GM18909 (cell line): ENCODE results near the gene KRTAP10-12.
"Not testable (repeated sequence)": the region's sequence is repeated elsewhere in the genome, so short reads cannot be mapped to it uniquely, and the experiment has no call there.

ENCODE experiments used
- ATAC-seq: cut with Tn5 transposase; IDR thresholded peaks from one replicate; pipeline ENCODE4 v1.9.1; 2021; ENCODE audit warnings: mild to moderate bottlenecking; ENCODE audit not compliant: unreplicated experiment, poor library complexity

KRTAP10-12 gene, protein sequence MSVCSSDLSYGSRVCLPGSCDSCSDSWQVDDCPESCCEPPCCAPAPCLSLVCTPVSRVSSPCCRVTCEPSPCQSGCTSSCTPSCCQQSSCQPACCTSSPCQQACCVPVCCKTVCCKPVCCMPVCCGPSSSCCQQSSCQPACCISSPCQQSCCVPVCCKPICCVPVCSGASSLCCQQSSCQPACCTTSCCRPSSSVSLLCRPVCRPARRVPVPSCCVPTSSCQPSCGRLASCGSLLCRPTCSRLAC

DNA sequence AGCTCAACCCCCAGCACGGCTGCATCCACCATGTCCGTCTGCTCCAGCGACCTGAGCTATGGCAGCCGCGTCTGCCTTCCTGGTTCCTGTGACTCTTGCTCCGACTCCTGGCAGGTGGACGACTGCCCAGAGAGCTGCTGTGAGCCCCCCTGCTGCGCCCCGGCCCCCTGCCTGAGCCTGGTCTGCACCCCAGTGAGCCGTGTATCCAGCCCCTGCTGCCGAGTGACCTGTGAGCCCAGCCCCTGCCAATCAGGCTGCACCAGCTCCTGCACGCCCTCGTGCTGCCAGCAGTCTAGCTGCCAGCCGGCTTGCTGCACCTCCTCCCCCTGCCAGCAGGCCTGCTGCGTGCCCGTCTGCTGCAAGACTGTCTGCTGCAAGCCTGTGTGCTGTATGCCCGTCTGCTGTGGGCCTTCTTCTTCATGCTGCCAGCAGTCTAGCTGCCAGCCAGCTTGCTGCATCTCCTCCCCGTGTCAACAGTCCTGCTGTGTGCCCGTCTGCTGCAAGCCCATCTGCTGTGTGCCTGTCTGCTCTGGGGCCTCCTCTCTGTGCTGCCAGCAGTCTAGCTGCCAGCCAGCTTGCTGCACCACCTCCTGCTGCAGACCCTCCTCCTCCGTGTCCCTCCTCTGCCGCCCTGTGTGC, at the start of gene KRTAP10-12:
TSS of gene KRTAP10-12 (plus strand) at position 1 of the 639 bp plus-strand sequence. CDS start at position 31, 30 bp downstream.
- not testable (repeated sequence) for ATAC-seq

DNA sequence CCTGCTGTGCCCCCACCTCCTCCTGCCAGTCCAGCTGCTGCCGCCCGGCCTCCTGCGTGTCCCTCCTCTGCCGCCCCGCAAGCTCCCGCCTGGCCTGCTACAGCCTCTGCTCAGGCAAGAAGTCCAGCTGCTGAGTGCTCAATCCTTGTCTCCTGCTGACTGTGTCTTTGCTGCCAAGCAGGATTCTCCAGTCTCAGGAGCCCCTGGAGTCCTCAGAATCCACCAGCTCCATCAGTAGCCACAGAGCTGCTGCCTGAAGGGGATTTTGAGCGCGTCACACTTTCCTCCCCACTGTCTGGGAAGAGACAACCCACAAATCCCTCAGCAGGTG, 49.8 kb upstream of the KRTAP10-12 start:
- no peak for ATAC-seq

DNA sequence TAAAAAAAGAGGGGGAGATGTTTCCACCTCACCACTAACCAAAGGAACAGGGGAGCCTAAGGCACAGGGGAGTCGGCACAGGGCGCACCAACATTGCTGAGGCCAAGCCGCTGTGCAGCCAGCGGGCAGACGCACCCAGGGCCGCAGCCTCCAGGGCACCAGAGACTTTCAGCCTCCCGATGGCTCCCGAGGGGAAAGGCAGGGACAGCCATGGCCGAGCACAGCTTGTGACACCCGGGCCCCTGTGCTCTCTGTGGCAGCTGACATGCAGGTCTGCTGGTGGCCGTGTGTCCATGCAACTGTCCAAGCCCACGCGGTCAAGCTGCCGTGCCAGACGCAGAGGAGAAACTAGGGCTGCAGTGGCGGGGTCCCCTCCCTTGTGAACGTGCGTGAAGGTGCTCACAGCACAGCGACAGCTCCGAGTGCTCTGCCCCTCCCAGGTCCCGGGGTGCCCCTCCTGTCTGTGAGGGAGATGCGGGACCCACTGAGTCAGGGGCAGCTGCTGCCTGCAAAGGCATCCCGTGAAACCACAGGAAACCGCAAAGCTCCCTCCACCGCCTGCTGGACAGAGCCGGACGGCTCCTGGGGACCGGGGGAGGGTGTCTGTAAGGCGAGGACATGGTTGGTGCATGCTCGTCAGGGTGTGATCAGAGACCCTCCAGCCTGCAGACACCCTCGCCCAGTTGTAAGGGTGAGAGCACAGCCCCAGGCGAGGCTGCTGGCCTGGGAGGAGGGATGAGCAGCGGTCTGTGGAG, 48.2 kb upstream of the KRTAP10-12 start:
- no peak for ATAC-seq

DNA sequence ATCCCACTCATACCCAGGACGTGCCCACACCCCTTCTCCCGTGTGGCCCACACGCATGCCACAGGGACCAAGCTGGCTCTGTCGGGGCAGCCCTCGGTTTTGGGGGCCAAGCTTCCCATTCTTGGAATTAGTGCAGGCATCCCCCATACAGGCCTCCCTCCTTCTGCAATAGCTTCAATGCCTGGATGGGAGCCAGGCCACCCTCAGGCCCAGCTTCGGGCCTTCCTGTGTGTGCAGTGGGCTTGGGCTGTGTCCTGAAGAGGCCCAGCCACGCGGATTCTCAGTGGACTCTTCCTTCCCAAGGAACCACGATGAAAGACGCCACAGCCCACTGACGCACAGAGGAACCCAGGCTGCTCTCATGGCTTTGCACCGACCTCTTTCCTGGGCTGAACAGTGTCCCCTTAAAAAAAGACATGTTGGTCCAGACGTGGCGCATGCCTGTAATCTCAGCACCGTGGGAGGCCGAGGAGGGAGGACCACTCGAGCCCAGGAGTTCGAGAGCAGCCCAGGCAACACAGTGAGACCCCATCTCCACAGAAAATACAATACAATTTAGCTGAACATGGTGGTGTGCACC, 47.4 kb upstream of the KRTAP10-12 start:
- no peak for ATAC-seq

DNA sequence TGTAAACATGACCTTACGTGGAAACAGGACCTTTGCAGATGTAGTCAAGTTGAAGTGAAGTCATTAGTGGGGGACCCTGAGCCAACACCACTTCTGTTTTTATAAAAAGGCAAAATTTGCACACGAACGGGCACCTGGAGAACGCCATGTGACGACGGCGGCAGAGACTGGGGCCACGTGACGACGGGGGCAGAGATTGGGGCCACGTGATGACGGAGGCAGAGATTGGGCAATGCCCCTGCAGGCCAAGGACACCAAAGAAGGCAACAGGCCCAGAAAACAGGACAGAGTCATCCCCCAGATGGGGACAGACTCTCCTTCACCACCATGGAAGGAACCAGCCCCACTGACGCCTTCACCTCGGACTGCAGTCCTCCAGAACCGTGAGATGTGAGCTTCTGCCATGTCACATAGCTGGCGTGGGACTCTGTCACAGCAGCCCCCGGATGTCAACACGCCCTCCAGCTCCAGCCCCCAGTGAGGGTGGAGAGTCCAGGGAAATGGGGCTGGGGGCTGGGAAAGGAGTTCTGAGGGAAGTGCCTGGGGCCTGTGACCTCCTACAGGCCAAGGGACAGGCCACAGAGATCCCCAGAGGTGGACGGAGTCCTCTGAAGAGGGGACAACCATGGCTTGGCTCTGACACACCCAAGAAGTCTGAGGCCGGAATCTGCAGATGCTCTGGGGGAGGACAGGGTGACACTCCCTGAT, 46.6 kb upstream of the KRTAP10-12 start:
- ATAC-seq = no peak

DNA sequence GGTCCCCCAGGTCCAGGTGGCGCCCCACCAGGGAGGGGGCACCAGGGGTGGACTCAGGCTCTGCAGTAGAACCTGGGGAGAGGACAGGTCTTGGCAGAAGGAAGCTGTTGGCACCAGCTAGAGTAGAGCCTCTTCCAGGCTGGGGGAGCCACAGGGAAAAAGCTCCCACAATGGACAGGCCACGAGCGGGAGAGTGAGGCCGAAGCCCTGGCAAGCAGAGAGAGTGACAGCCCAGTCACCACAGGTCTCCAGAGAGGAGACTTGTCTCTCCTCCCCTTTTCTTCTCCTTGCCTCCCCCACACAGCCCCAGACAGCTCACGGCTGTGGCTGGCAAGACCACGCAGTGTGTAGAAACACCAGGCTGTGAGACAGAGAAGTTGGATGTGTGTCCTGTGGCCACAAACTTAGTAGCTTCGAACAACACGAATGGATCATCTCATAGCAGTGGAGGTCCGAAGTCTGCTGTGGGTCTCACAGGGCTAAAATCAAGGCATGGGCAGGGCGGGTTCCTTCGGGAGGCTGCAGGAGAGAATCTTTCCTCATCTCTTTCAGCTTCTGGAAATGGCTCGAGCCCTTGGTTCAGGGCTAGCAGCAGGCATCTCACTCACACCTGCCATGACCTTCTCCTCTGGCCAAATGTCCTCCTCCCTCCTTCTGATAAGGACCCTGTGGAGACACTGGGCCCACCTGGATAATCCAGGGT, 45.8 kb upstream of the KRTAP10-12 start:
- ATAC-seq = no peak

DNA sequence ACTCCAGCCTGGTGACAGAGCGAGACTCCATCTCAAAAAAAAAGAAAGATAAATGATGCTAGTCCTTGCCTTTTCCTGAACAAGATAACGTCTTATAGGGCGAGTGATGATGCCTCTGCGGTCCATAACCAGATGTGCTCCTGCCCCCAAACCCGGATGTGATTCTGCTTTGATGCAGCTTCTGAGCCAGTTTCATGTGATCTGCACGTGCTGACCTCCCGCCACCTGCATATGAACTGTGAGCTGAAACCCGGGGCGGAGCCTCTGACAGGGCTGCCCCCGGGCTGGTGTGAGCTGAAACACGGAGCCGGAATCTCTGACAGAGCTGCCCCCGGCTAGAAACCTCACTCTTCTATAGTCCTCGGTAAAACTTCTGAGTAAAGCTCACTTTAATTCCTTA, 43.8 kb upstream of the KRTAP10-12 start:
- no peak for ATAC-seq

DNA sequence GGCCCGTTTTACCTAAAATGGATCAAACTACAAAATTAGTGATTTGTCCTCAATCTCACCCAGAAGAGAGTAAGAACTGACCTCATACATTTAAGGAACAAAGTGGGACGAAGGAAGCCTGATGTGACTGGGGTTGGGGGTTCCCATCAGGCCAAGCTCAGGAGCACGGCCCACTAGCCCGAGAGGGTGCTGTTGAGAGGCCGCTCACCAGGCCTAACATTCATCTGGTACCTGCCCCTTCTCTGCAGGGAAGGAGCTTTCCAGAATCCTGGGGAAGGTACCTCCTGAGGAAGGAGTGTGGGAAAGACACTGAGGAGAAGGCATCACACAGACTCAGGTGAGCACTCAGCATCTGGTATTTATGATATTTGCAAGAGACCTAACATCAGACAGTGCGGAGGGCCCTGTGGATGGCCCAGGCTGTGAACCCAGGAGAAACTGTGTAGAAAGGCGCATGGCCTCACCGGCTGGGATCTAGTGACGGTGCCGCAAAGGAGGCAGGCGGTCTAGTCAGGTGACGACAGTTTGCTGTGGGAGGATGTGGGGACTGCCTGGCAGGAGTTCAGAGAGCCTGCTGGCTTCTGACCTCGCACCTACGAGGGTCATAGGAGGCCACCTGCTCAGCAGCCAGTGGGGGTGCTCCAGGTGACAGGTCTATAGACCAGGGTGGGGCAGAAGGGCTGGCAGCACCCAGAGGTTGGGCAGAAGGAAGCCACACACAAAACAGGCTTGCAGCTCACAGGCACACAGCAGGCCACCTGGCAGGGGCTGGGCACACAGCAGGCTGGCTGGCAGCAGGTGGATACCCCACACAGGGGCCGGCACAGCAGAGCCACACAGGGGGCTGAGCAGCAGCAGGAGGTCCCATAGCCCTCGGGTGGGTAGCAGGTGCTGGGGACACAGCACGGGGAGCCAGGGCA, 43.1 kb upstream of the KRTAP10-12 start:
- no peak for ATAC-seq

DNA sequence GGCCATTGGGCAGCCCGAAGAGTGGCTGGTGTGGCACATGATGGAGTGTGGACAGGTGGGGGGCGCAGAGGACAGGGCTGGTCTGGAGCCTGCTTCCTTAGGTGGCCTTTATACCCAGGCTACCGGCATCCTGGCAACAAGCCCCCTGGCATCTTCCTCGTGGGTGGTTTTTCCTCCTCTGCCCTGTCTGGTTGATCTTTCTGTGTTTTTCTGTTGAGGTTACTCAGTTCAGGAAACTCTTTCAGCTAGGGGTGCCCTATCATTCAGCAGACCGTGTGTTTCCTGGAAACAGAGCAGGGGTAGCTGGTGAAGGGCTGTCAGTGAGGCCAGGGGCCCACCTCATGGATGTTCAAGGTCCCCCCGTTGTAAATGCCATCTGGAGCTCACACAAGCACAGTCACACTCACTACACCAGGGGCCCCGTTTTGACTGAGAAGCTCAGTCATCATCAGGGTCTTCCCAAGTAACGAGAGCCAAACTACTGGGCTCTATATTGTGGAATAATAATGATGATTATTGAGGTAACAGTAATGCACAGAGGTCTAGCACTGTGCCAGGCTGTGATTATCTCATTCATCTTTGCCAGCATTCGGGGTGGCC, 42.3 kb upstream of the KRTAP10-12 start, which contains the start of gene KRTAP12-4:
TSS of gene KRTAP12-4 (minus strand) at position 84 of the 600 bp plus-strand sequence. CDS start at position 39, 45 bp downstream.
- no peak for ATAC-seq

DNA sequence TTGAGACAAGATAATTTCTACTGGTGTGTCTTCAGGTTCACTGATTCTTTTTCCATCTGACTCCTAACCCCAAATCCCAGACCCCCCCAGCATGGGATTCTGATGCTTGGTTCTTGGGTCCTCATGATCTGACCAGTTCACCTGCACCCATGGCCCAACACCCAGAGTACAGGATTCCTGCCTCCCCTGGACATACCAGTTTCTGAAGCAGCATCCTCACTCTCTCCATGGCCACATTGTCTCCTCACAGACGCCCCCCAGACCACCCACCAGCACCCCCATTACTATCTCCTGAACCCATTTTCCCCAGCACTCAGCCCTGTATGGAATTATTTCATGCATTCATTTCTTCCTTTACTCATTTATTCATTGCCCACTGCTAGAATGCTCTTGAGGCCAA, 40.1 kb upstream of the KRTAP10-12 start:
- ATAC-seq = no peak

DNA sequence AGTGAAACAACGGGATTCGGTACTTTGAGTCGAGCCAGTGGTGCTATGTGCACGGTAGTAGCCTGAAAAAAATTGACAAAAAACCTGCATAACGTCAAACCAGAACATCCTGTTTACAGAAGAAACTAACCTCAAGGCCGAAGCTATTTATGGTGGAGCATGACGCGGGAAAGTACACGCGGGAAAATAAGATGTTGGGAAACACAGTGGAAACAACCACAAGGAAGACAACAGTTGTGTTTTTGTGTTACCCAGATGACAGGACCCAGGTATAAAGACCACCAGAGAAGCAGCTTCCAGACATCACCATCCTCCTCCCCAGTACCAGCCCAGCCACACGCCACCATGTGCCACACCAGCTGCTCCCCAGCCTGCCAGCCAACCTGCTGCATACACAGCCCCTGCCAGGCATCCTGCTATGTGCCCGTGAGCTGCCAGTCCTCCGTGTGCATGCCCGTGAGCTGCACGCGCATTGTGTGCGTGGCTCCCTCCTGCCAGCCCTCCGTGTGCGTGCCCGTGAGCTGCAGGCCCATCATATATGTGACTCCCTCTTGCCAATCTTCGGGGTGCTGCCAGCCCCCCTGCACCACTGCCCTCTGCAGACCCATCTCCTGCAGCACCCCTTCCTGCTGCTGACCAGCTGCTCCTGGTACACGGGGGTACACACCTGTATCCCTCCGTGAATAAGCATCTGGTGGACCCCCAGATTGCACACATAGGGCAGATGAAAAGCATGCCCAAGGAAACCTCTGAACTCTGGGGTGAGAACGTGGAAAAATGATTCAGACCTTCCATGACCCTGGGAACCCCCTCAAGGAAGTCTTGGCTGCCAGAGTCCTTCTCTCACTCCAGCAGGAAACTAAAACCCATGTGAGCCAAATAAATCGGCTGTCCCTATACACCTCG, 39.1 kb upstream of the KRTAP10-12 start, which contains the start of gene KRTAP12-3:
TSS of gene KRTAP12-3 (plus strand) at position 298 of the 906 bp plus-strand sequence. CDS start at position 346, 48 bp downstream.
- ATAC-seq = no peak

DNA sequence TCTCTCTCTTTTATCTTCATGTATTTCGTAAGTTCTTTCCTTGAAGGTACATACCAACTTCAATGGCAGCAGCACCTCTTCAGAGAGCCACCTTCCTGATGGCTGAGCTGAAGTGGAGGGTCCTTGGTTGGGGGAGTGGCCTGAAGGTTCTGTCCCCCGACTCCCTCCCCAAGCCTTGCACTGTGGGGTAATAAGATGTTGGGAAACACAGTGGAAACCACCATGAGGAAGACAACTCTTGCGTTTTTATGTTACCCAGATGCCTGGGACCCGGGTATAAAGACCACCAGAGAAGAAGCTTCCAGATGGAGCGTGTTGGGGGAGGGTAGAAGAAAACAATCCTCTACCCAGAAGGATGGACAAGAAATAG, 38.4 kb upstream of the KRTAP10-12 start:
- ATAC-seq = no peak

DNA sequence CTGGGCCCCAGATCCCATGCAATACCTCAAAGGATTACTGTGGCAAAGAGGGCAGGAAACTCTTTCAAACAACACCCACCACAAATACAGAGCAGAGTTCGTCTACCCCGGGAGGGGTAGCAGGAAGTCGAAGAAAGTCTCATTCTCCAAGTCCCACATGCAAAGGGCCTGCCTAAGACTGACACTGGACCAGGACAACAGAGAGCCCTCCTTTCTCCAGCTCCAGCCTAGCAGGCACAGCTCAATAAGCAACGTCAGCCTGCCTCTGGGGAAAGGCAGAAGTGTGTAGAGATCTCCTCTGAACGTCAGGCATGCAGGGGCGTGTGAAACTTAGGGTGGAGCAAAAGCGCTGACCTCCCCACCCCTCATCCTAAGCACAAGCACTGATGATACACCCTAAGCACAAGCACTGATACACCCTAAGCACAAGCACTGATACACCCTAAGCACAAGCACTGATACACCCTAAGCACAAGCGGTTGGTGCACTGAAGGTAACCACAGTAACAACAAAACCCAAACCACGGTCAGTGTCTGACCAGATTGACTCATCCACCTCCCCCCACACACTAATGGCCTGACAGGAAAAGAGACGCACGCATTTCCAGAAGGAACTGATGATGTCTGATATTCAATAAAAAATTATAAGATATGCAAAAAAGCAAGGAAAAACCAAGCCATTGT, 37.9 kb upstream of the KRTAP10-12 start:
- no peak for ATAC-seq

DNA sequence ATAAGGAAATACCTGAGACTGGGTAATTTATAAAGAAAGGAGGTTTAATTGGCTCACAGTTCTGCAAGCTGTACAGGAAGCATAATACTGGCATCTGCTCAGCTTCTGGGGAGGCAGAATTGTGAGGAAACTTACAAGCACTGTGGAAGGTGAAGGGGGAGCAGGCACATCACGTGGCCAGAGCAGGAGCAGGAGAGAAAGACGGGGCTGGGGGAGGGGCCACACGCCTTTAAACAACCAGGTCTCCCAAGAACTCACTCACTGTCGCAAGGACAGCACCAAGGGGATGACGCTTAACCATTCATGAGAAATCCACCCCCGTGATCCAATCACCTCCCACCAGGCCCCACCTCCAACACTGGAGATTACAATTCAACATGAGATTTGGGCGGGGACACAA, 35.4 kb upstream of the KRTAP10-12 start:
- not testable (repeated sequence) for ATAC-seq

DNA sequence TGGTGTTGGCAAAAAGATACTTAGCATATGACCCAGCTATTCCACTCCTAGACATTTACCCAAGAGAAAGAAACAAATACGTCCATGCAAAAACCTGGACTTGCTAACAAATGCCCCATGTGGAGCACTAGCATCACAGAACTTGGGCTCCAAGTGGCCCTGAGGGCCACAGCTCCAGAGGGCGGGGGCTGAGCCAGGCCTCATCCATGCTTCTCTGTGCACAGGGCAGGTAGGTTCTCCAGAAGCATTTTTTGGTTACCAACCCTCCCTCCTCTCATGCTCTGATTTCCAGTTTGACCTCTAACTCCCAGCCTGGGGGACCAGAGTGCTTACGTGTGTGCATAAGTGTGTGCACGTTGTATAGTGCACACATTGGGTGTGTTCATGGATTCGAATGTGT, 32.3 kb upstream of the KRTAP10-12 start:
- ATAC-seq = no peak

DNA sequence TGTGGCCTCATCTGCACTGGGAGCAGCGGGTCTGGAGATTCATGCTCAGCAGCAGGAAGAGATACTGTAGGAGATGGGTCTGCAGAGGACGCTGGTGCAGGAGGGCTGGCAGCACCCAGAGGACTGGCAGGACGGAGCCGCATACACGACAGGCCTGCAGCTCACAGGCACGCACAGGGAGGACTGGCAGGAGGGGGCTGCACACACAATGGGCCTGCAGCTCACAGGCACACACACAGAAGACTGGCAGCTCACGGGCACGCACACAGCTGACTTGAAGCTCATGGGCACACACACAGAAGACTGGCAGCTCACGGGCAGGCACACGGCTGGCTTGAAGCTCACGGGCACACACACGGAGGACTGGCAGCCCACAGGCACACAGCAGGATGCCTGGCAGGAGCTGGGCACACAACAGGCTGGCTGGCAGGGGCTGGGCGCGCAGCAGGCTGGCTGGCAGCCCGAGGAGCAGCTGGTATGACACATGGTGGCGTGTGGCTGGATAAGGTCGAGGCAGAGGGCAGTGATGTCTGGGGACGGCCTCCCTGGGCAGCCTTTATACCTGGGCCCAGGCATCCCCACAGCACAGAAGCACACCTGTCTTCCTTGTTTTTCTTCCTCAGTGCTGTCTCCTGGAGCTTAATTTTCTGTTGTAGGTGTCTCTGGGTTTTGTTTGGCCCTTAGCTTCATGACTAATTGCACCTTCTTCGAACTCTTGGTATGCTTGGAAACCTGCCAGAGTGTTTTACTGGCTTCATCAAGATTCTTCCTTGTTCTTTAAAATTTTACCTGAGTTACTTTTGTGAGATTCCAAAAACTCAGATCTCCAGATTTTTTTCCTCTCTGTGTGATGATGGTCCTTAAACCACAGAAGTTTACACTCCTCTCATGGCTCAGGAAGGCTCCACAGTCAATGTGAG, 30.3 kb upstream of the KRTAP10-12 start, which contains the start of gene KRTAP12-2:
TSS of gene KRTAP12-2 (minus strand) at position 527 of the 920 bp plus-strand sequence. CDS start at position 486, 41 bp downstream.
- no peak for ATAC-seq
